ENCODE measurements around the gene ST3GAL4.
"Not testable (repeated sequence)": the region's sequence is repeated elsewhere in the genome, so short reads cannot be mapped to it uniquely, and the experiment has no call there.

- not testable (repeated sequence) for TF ChIP-seq CTCF, POLR2A, EP300, POLR2AphosphoS5 (IDR thresholded peaks at IDR 0.05)
Measured at GRCh38 chr11:126364735-126365134, 9.2 kb downstream of the ST3GAL4 start.

Measured in sigmoid colon (tissue), 4 donors.